ENCODE results near the gene TMEM255B. TPM values are rescaled to one million over a fixed set of nuclear protein-coding genes. Genes with fewer than 3 reads are reported as not detected.

The TMEM255B gene
- total and polyA plus RNA-seq, 2 donors (not counting 3 experiments of a cell fraction or from before 2014, with no cell fraction given) = 105 to 121 TPM

DNA sequence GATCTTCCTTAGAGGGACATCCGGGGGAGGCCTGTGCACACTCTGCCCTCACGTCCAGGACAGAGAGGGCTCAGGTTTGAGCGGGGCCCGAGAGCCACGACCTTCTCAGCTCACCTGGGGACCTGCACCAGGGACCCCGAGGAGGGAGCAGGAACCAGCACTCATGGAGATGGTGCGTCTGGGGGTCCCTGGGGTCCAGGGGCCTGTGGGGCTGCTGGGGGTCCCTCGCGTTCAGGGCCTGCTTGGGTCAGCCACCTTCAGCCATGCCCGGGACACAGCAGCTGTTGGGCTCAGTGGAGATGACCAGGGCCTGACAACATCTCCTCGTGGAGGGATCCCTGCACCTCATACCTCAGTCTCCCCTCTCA lies 47.1 kb downstream of the TMEM255B start:
- no peaks in the 10 kb centered on the region for H3K27me3 ChIP-seq (ENCODE audit: control insufficient read depth in 2 of 2, insufficient read depth in 2 of 2, low read length in 2 of 2)
- CTCF ChIA-PET = no interaction called here
- peaks cover 3% of the 10 kb centered on the region for H3K4me1 ChIP-seq (ENCODE audit: control insufficient read depth, extremely low read depth, insufficient read depth, low read length)
- H3K79me2 ChIP-seq (ENCODE audit: control insufficient read depth, insufficient read depth, low read length) = no peaks in the 10 kb centered on the region
- no peak for TF ChIP-seq EZH2 (IDR thresholded peaks at IDR 0.05; ENCODE audit: borderline replicate concordance, low read depth, low read length, severe bottlenecking)
- no peak for TF ChIP-seq GATA2 (IDR thresholded peaks at IDR 0.05; ENCODE audit: insufficient read depth, insufficient read length, low read depth, low read length)
- TF ChIP-seq MYC (IDR thresholded peaks at IDR 0.05; ENCODE audit: low read depth, low read length) = no peak
- no peak for TF ChIP-seq POLR2AphosphoS5 (IDR thresholded peaks at IDR 0.05; ENCODE audit: insufficient read depth, low read depth, low read length)
- no peak for TF ChIP-seq FOS (IDR thresholded peaks at IDR 0.05; ENCODE audit: borderline replicate concordance, insufficient read depth, low read length)
- peaks cover 5% of the 10 kb centered on the region for H3K9me3 ChIP-seq (replicated peaks; ENCODE audit: control insufficient read depth, insufficient read depth, low read length)
- H3K36me3 ChIP-seq (ENCODE audit: control insufficient read depth in 2 of 2, extremely low read depth in 1 of 2, insufficient read depth in 2 of 2, low read length in 2 of 2) = peaks cover 0 to 4% of the 10 kb centered on the region in 2 experiments
- no peak overlapping the region for H3K9ac ChIP-seq (replicated peaks; ENCODE audit: extremely low read depth, insufficient read depth, low read length)
- intact Hi-C loops (cut with micrococcal nuclease) = no loop called here
- POLR2A ChIA-PET = no interaction called here
- no TSS peak for BruUV-seq (replicated peaks)
- dilution Hi-C loops (cut with MboI; ENCODE audit: extremely low pct_ligation_motif_present, low sequenced_read_pairs) = no loop called here
- no peaks in the 10 kb centered on the region for H3K9me1 ChIP-seq (replicated peaks; ENCODE audit: control insufficient read depth, extremely low read depth, insufficient read depth, low read length)
- H3K4me3 ChIP-seq (replicated peaks in 1 of 3; ENCODE audit: insufficient read depth in 1 of 3, low read depth in 1 of 3, low read length in 3 of 3) = no peak overlapping the region
- no peak overlapping the region for H2AFZ ChIP-seq (ENCODE audit: low read depth, low read length)
- H3K4me2 ChIP-seq (ENCODE audit: insufficient read depth, low read length) = no peak overlapping the region
- no peak overlapping the region for H3K27ac ChIP-seq (ENCODE audit: insufficient read depth, low read depth, low read length)
- DNase-seq (ENCODE audit: low read depth, low spot score) (no peak), FAIRE-seq (no peak)
- no peaks in the 10 kb centered on the region for H4K20me1 ChIP-seq (replicated peaks; ENCODE audit: control insufficient read depth, extremely low read depth, insufficient read depth, low read length)

GRCh38 chr13:113806526-113806925 lies 47.5 kb downstream of the TMEM255B start:
- intact Hi-C loops (cut with micrococcal nuclease) = no loop called here
- FAIRE-seq = no peak
- CTCF ChIA-PET = no interaction called here
- Histone ChIP-seq H3K27me3 (ENCODE audit: control insufficient read depth in 2 of 2, insufficient read depth in 2 of 2, low read length in 2 of 2) (no peaks in the 10 kb centered on the region), H3K9me1 (replicated peaks; ENCODE audit: control insufficient read depth, extremely low read depth, insufficient read depth, low read length) (no peaks in the 10 kb centered on the region), H3K9me3 (replicated peaks; ENCODE audit: control insufficient read depth, insufficient read depth, low read length) (peaks cover 5% of the 10 kb centered on the region), H3K27ac (ENCODE audit: insufficient read depth, low read depth, low read length) (no peak overlapping the region), H2AFZ (ENCODE audit: low read depth, low read length) (no peak overlapping the region), H3K4me1 (ENCODE audit: control insufficient read depth, extremely low read depth, insufficient read depth, low read length) (peaks cover 3% of the 10 kb centered on the region), H3K4me3 (replicated peaks in 1 of 3; ENCODE audit: insufficient read depth in 1 of 3, low read depth in 1 of 3, low read length in 3 of 3) (no peak overlapping the region), H3K79me2 (ENCODE audit: control insufficient read depth, insufficient read depth, low read length) (no peaks in the 10 kb centered on the region), H3K4me2 (ENCODE audit: insufficient read depth, low read length) (no peak overlapping the region), H3K36me3 (ENCODE audit: control insufficient read depth in 2 of 2, extremely low read depth in 1 of 2, insufficient read depth in 2 of 2, low read length in 2 of 2) (peaks cover 0 to 4% of the 10 kb centered on the region in 2 experiments), H3K9ac (replicated peaks; ENCODE audit: extremely low read depth, insufficient read depth, low read length) (no peak overlapping the region), H4K20me1 (replicated peaks; ENCODE audit: control insufficient read depth, extremely low read depth, insufficient read depth, low read length) (no peaks in the 10 kb centered on the region)
- no peak for DNase-seq (ENCODE audit: low read depth, low spot score)
- dilution Hi-C loops (cut with MboI; ENCODE audit: extremely low pct_ligation_motif_present, low sequenced_read_pairs) = no loop called here
- POLR2A ChIA-PET = no interaction called here
- no TSS peak for BruUV-seq (replicated peaks)
- TF ChIP-seq, protein P1, sequence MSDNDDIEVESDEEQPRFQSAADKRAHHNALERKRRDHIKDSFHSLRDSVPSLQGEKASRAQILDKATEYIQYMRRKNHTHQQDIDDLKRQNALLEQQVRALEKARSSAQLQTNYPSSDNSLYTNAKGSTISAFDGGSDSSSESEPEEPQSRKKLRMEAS (IDR thresholded peaks at IDR 0.05; ENCODE audit: insufficient read depth, insufficient read length) = no peak
- TF ChIP-seq POLR2A (IDR thresholded peaks at IDR 0.05; ENCODE audit: low read depth, low read length) (no peak), JUN (IDR thresholded peaks at IDR 0.05; ENCODE audit: borderline replicate concordance, insufficient read depth, insufficient read length, low read depth) (no peak), FOS (IDR thresholded peaks at IDR 0.05; ENCODE audit: borderline replicate concordance, insufficient read depth, low read length) (no peak), POLR2AphosphoS5 (IDR thresholded peaks at IDR 0.05; ENCODE audit: insufficient read depth, low read depth, low read length) (no peak), GATA2 (IDR thresholded peaks at IDR 0.05; ENCODE audit: insufficient read depth, insufficient read length, low read depth, low read length) (no peak), EZH2 (IDR thresholded peaks at IDR 0.05; ENCODE audit: borderline replicate concordance, low read depth, low read length, severe bottlenecking) (no peak), MYC (IDR thresholded peaks at IDR 0.05; ENCODE audit: low read depth, low read length) (no peak)
- TF ChIP-seq, protein P2, sequence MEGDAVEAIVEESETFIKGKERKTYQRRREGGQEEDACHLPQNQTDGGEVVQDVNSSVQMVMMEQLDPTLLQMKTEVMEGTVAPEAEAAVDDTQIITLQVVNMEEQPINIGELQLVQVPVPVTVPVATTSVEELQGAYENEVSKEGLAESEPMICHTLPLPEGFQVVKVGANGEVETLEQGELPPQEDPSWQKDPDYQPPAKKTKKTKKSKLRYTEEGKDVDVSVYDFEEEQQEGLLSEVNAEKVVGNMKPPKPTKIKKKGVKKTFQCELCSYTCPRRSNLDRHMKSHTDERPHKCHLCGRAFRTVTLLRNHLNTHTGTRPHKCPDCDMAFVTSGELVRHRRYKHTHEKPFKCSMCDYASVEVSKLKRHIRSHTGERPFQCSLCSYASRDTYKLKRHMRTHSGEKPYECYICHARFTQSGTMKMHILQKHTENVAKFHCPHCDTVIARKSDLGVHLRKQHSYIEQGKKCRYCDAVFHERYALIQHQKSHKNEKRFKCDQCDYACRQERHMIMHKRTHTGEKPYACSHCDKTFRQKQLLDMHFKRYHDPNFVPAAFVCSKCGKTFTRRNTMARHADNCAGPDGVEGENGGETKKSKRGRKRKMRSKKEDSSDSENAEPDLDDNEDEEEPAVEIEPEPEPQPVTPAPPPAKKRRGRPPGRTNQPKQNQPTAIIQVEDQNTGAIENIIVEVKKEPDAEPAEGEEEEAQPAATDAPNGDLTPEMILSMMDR (IDR thresholded peaks at IDR 0.05; ENCODE audit: extremely low read depth in 1 of 2, insufficient read depth in 1 of 2, low read depth in 1 of 2, low read length in 2 of 2) = no peak
